Thoracic aorta (tissue), 2 donors: ENCODE measurements around the gene RRM1. TPM values are rescaled to one million over a fixed set of nuclear protein-coding genes. Genes with fewer than 3 reads are reported as not detected.

ENCODE experiments used
- ATAC-seq: fragments of 150-250 bp; one replicate; pipeline ENCODE4 v1.8.0; 2017; ENCODE audit warnings: low read depth; ENCODE audit not compliant: insufficient number of reproducible peaks, low FRiP score
- DNase-seq: peaks from one replicate; pipeline ENCODE4 v3.0.0-alpha.2; 2020; ENCODE audit warnings: low spot score
- H3K27ac ChIP-seq, 2 donors: fragments of 200-600 bp; sonication (generic); 1 replicate in 1 of 2; 2 replicates in 1 of 2; pipeline ENCODE4 v1.5.1; 2016; ENCODE audit warnings: mild to moderate bottlenecking in 2 of 2, moderate library complexity in 2 of 2
- H3K27me3 ChIP-seq: fragments of 200-600 bp; sonication (generic); replicated peaks from 2 replicates; pipeline ENCODE4 v1.6.0; 2016; ENCODE audit warnings: mild to moderate bottlenecking; ENCODE audit not compliant: insufficient read depth
- H3K36me3 ChIP-seq: fragments of 200-600 bp; sonication (generic); one replicate; pipeline ENCODE4 v1.5.1; 2016
- H3K4me1 ChIP-seq, 2 donors: fragments of 200-600 bp; sonication (generic); 1 replicate in 1 of 2; 2 replicates in 1 of 2; pipeline versions ENCODE4 v1.5.1 to v1.6.0; 2016; ENCODE audit warnings: low read depth in 2 of 2, mild to moderate bottlenecking in 1 of 2; ENCODE audit not compliant: control insufficient read depth in 1 of 2
- H3K4me3 ChIP-seq: fragments of 200-600 bp; sonication (generic); 2 replicates; pipeline ENCODE4 v1.5.1; 2016; ENCODE audit warnings: mild to moderate bottlenecking
- H3K9me3 ChIP-seq: fragments of 200-600 bp; sonication (generic); 2 replicates; pipeline ENCODE4 v1.5.1; 2016
- CTCF ChIP-seq: fragments of 200-600 bp; sonication (generic); IDR thresholded peaks from one replicate; pipeline ENCODE4 v1.5.1; 2019; ENCODE audit warnings: antibody characterized with exemption
- total RNA-seq, 2 donors: library from RNA; depleted of rRNA; stranded (reverse); fragments of >200 nt; gene quantifications; one replicate each; pipeline versions ENCODE4 v1.1.0 to v1.2.3, GENCODE V29; 2016

Gene RRM1
- total RNA-seq, 2 donors from 2014 or later: 43.3 to 55.1 TPM

- no peaks in the 10 kb centered on the region for H3K4me1 ChIP-seq
- no peak overlapping the region for H3K4me3 ChIP-seq
- peaks cover 13% of the 10 kb centered on the region for H3K36me3 ChIP-seq
- ATAC-seq (no peak), DNase-seq (no peak)
- no peak overlapping the region for H3K27ac ChIP-seq
- no peaks in the 10 kb centered on the region for H3K27me3 ChIP-seq
- H3K9me3 ChIP-seq: no peaks in the 10 kb centered on the region
- no peak for TF ChIP-seq CTCF
Observed at GRCh38 chr11:4054643-4055042, 40.0 kb upstream of the RRM1 start.

GRCh38 chr11:4059424-4059823, 35.2 kb upstream of the RRM1 start:
- H3K4me1 ChIP-seq: peaks cover 12 to 28% of the 10 kb centered on the region in 2 donors
- no peak for TF ChIP-seq CTCF
- DNase-seq (no peak), ATAC-seq (no peak)
- H3K4me3 ChIP-seq: no peak overlapping the region
- peaks cover 13% of the 10 kb centered on the region for H3K36me3 ChIP-seq
- H3K9me3 ChIP-seq: no peaks in the 10 kb centered on the region
- no peak overlapping the region for H3K27ac ChIP-seq
- no peaks in the 10 kb centered on the region for H3K27me3 ChIP-seq

- Histone ChIP-seq H3K9me3 (no peaks in the 10 kb centered on the region), H3K36me3 (peaks cover 13% of the 10 kb centered on the region), H3K27ac (no peak overlapping the region), H3K4me1 (peaks cover 21 to 37% of the 10 kb centered on the region in 2 donors), H3K4me3 (no peak overlapping the region), H3K27me3 (no peaks in the 10 kb centered on the region)
- DNase-seq (no peak), ATAC-seq (no peak)
- TF ChIP-seq CTCF: no peak
Observed at GRCh38 chr11:4060182-4060923, 34.2 kb upstream of the RRM1 start.

- no peaks in the 10 kb centered on the region for H3K27me3 ChIP-seq
- H3K4me1 ChIP-seq: peaks cover 31 to 51% of the 10 kb centered on the region in 2 donors
- peaks cover 7% of the 10 kb centered on the region for H3K36me3 ChIP-seq
- no peak for DNase-seq
- no peak for TF ChIP-seq CTCF
- no peak overlapping the region for H3K27ac ChIP-seq
- ATAC-seq: no peak
- no peaks in the 10 kb centered on the region for H3K9me3 ChIP-seq
- H3K4me3 ChIP-seq: no peak overlapping the region
Observed at GRCh38 chr11:4061700-4062099, 32.9 kb upstream of the RRM1 start.

- Histone ChIP-seq H3K27me3 (no peaks in the 10 kb centered on the region), H3K27ac (peak overlapping the region; percentile 26 to 62), H3K9me3 (no peaks in the 10 kb centered on the region), H3K4me3 (no peak overlapping the region), H3K36me3 (peaks cover 5% of the 10 kb centered on the region), H3K4me1 (peaks cover 34 to 59% of the 10 kb centered on the region in 2 donors)
- DNase-seq: no peak
- TF ChIP-seq CTCF: no peak
- no peak for ATAC-seq
Observed at GRCh38 chr11:4063348-4063747, 31.3 kb upstream of the RRM1 start.
